ENCODE results near the gene FBXL16.

Gene FBXL16

DNA sequence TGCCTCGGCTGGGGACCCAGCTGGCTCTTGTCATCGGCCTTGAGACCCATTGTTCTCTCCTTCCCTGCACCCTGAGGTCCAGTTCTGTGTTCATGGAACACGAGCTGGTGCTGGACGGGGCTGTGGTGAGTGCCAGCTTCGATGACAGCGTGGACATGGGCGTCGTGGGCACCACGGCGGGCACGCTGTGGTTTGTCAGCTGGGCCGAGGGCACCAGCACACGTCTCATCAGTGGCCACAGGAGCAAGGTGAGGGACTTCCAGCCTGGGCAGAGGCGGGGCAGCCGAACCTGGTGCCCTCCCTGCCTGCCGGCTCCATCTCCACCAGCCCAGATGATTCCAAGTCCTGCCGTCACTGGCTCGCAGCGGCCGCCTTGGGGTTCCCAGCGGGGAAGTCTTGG is 43.0 kb downstream of the FBXL16 start:
- no peak overlapping the region for H3K4me3 ChIP-seq (ENCODE audit: low read length)
- DNase-seq (ENCODE audit: low read depth): no peak
- TF ChIP-seq, protein P1, sequence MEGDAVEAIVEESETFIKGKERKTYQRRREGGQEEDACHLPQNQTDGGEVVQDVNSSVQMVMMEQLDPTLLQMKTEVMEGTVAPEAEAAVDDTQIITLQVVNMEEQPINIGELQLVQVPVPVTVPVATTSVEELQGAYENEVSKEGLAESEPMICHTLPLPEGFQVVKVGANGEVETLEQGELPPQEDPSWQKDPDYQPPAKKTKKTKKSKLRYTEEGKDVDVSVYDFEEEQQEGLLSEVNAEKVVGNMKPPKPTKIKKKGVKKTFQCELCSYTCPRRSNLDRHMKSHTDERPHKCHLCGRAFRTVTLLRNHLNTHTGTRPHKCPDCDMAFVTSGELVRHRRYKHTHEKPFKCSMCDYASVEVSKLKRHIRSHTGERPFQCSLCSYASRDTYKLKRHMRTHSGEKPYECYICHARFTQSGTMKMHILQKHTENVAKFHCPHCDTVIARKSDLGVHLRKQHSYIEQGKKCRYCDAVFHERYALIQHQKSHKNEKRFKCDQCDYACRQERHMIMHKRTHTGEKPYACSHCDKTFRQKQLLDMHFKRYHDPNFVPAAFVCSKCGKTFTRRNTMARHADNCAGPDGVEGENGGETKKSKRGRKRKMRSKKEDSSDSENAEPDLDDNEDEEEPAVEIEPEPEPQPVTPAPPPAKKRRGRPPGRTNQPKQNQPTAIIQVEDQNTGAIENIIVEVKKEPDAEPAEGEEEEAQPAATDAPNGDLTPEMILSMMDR (conservative IDR thresholded peaks at IDR 0.05; ENCODE audit: low read depth, low read length): no peak

DNA sequence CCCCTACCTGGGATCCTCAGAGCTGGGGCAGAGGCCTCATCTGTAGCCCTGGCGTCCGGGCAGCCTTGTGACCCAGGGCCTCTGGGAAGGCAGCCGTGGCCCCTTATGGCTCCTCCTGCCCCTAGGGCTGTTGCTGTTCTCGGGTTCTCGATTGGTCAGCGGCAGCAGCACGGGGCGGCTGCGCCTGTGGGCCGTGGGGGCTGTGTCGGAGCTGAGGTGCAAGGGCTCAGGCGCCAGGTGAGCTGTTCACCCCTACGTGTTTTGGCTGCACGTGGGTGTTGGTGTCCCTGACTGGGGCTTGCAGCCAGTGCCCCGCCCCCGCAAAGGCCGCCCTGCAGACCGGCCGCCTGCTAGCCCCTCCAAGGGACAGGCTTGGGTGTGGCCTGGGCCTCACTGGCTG is 43.5 kb downstream of the FBXL16 start:
- no peak for DNase-seq (ENCODE audit: low read depth)
- H3K4me3 ChIP-seq (ENCODE audit: low read length): no peak overlapping the region
- TF ChIP-seq, protein P1 (conservative IDR thresholded peaks at IDR 0.05; ENCODE audit: low read depth, low read length): no peak

DNA sequence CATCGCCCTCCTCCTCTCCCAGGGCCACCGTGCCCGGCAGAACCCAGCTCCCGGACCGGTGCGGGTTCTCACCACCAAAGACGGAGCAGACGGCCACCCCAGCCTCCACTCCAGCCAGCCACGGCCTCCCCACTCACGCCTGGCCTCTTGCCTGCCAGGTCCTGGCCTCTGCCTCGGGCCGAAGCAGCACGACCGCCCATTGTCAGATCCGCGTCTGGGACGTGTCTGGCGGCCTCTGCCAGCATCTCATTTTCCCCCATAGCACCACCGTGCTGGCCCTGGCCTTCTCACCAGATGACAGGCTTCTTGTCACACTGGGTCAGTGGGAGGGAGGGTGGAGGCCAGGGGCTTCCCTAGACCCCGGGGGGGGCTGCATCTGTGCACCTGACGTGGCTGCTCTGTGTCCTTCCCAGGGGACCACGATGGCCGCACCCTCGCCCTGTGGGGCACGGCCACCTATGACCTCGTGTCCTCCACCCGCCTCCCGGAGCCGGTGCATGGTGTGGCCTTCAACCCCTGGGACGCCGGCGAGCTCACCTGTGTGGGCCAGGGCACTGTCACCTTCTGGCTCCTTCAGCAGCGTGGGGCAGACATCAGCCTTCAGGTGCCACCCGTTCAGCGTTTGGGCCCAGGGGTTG is 44.3 kb downstream of the FBXL16 start:
- no peak for DNase-seq (ENCODE audit: low read depth)
- no peak overlapping the region for H3K4me3 ChIP-seq (ENCODE audit: low read length)
- TF ChIP-seq, protein P1 (conservative IDR thresholded peaks at IDR 0.05; ENCODE audit: low read depth, low read length): no peak

DNA sequence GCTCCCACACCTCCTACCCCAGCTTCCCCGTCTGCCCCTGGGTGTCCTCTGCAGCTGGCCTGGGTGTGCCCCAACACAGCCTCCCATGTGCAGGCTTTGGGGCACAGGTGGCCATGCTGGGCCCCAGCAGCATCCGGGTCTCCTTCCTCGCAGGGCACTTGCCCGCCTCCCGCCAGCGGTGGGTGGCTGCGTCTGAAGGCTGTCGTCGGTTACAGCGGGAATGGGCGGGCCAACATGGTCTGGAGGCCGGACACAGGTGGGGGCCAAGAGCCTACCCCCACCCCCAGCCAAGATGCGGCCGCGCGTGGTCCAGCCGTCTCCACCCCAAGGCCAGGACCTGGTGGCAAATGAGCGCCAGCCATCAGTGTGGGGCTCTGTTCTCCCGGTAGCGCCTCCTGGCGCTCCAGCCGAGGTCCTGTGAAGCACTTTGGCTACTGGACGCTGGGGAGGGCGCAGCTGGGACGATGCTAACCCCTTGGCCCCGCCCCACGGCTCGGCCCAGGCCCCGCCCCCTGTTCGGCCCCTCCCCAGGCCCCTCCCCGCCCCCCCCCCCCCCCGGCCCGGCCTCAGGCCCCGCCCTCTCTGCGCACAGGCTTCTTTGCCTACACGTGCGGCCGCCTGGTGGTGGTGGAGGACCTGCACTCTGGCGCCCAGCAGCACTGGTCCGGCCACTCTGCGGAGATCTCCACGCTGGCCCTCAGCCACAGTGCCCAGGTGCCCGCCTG is 45.0 kb downstream of the FBXL16 start:
- TF ChIP-seq, protein P1 (conservative IDR thresholded peaks at IDR 0.05; ENCODE audit: low read depth, low read length): peak; percentile 65
- H3K4me3 ChIP-seq (ENCODE audit: low read length): no peak overlapping the region
- no peak for DNase-seq (ENCODE audit: low read depth)

DNA sequence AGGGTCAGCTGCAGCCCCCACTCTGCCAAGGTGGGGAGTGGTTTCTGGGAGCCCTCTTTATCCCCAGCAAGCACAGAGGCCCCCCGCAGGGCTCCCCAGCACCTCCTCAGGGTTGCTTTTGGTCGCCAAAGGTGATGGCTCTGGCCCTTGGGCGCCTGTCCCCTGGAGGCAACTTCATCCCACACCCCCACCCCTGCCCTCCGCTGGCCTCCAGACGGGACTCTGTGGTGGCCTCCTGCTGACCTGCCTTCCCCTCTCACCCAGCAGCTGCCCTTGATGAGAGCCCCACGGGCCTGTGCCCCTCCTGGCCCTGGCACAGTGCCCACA is 45.5 kb downstream of the FBXL16 start:
- DNase-seq (ENCODE audit: low read depth): no peak
- no peak overlapping the region for H3K4me3 ChIP-seq (ENCODE audit: low read length)
- TF ChIP-seq, protein P1 (conservative IDR thresholded peaks at IDR 0.05; ENCODE audit: low read depth, low read length): no peak

DNA sequence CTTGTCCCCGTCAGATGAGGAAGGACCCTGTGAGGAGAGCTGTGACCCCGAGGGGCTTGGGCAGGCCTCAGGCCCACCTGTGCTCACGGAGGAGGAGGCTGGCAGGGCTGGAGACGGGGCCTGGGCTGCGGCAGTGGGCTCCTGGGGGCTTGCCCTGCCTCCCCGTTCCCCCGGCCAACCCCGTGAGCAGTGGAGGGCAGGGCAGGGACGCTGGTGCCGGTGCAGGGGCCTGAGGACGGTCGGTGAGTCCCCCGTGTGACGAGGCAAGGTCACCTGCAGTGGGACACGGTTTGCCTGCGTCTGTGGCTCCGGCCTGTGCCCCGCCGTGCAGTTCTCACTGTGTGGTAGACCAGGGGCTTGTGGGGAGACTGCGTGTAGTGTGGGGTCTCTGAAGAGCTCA is 46.0 kb downstream of the FBXL16 start:
- no peak for DNase-seq (ENCODE audit: low read depth)
- TF ChIP-seq, protein P1 (conservative IDR thresholded peaks at IDR 0.05; ENCODE audit: low read depth, low read length): no peak
- H3K4me3 ChIP-seq (ENCODE audit: low read length): no peak overlapping the region
